HepG2 (cell line): ENCODE results near the gene WIPF2. TPM values are rescaled to one million over a fixed set of nuclear protein-coding genes. Genes with fewer than 3 reads are reported as not detected.

Experiments used
- BRF2 ChIP-seq: sonication (generic); formaldehyde crosslinking; IDR thresholded peaks from 2 replicates; pipeline ENCODE4 v1.8.1; 2022; ENCODE audit warnings: mild to moderate bottlenecking, missing genetic modification reagents
- FIP1L1 ChIP-seq: fragments of 200-400 bp; formaldehyde crosslinking; IDR thresholded peaks from 2 replicates; pipeline ENCODE4 v1.6.1; 2018; ENCODE audit warnings: low read depth, mild to moderate bottlenecking, low read length, moderate library complexity, borderline replicate concordance; ENCODE audit not compliant: insufficient read depth
- KIAA2018 ChIP-seq: sonication (generic); formaldehyde crosslinking; IDR thresholded peaks from 2 replicates; pipeline ENCODE4 v1.5.0; 2020; ENCODE audit warnings: mild to moderate bottlenecking, missing genetic modification reagents, borderline replicate concordance
- ZNF451 ChIP-seq: sonication (generic); formaldehyde crosslinking; IDR thresholded peaks from 2 replicates; pipeline ENCODE4 v1.5.0; 2020; ENCODE audit warnings: mild to moderate bottlenecking, missing genetic modification reagents
- ZNF468 ChIP-seq: sonication (generic); formaldehyde crosslinking; IDR thresholded peaks from 2 replicates; pipeline ENCODE4 v1.8.0; 2022; ENCODE audit warnings: mild to moderate bottlenecking, moderate library complexity, missing genetic modification reagents
- ZNF766 ChIP-seq: sonication (generic); formaldehyde crosslinking; IDR thresholded peaks from 2 replicates; pipeline ENCODE4 v1.5.0; 2020; ENCODE audit warnings: missing genetic modification reagents, borderline replicate concordance
- polyA plus RNA-seq, 8 experiments: library from polyadenylated mRNA; depleted of rRNA in 3 of 8; stranded (reverse) in 7 of 8; unstranded in 1 of 8; fragments of >200 nt; fragmentation: Illumina TruSeq in 4 of 8; extraction: Trizol in 4 of 8; gene quantifications; 2 replicates each; pipeline versions ENCODE4 v1.2.1 to v1.2.3, GENCODE V29; 2011 to 2016; ENCODE audit warnings: low read depth in 4 of 8, missing spikeins in 1 of 8, mixed read lengths in 1 of 8; ENCODE audit not compliant: insufficient read depth in 1 of 8
- total RNA-seq, 5 experiments: library from RNA; depleted of rRNA; stranded (reverse); fragments of >200 nt; fragmentation: Illumina TruSeq; extraction: Trizol; gene quantifications; 2 replicates each; pipeline ENCODE4 v1.2.3, GENCODE V29; 2016; ENCODE audit warnings: low read depth in 1 of 5
- TF ChIP-seq, protein P1 (sequence below): IDR thresholded peaks from 2 replicates; pipeline ENCODE4 v1.4.0; 2020; ENCODE audit warnings: mild to moderate bottlenecking, missing genetic modification reagents
- TF ChIP-seq, protein P2 (sequence below): sonication (generic); formaldehyde crosslinking; IDR thresholded peaks from 2 replicates; pipeline ENCODE4 v1.4.0; 2020; ENCODE audit warnings: missing genetic modification reagents, borderline replicate concordance
- TF ChIP-seq, protein P3 (sequence below): sonication (generic); formaldehyde crosslinking; IDR thresholded peaks from 2 replicates; pipeline ENCODE4 v1.5.0; 2020; ENCODE audit warnings: missing genetic modification reagents

Gene WIPF2
- total and polyA plus RNA-seq, 2 of the 13 experiments (the other 11 are each of a cell fraction or from before 2014, with no cell fraction given), result 7.2 to 10.8 TPM

GRCh38 chr17:40317880-40318829, 99.1 kb downstream of the WIPF2 start (continued):
- TF ChIP-seq KIAA2018, result no peak
- no peak for TF ChIP-seq BRF2
- TF ChIP-seq ZNF468, result 0 out of 2 replicates have a peak, but pooled peaks have one; percentile 50
- TF ChIP-seq ZNF451 (CRISPR knock-in tag), result 0 out of 2 replicates have a peak, but pooled peaks have one; percentile 35
- TF ChIP-seq ZNF766, result 0 out of 2 replicates have a peak, but pooled peaks have one; percentile 65
- TF ChIP-seq, protein P1, sequence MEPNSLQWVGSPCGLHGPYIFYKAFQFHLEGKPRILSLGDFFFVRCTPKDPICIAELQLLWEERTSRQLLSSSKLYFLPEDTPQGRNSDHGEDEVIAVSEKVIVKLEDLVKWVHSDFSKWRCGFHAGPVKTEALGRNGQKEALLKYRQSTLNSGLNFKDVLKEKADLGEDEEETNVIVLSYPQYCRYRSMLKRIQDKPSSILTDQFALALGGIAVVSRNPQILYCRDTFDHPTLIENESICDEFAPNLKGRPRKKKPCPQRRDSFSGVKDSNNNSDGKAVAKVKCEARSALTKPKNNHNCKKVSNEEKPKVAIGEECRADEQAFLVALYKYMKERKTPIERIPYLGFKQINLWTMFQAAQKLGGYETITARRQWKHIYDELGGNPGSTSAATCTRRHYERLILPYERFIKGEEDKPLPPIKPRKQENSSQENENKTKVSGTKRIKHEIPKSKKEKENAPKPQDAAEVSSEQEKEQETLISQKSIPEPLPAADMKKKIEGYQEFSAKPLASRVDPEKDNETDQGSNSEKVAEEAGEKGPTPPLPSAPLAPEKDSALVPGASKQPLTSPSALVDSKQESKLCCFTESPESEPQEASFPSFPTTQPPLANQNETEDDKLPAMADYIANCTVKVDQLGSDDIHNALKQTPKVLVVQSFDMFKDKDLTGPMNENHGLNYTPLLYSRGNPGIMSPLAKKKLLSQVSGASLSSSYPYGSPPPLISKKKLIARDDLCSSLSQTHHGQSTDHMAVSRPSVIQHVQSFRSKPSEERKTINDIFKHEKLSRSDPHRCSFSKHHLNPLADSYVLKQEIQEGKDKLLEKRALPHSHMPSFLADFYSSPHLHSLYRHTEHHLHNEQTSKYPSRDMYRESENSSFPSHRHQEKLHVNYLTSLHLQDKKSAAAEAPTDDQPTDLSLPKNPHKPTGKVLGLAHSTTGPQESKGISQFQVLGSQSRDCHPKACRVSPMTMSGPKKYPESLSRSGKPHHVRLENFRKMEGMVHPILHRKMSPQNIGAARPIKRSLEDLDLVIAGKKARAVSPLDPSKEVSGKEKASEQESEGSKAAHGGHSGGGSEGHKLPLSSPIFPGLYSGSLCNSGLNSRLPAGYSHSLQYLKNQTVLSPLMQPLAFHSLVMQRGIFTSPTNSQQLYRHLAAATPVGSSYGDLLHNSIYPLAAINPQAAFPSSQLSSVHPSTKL (CRISPR knock-in tag), result peak; percentile 69; the same call in 1 of the 2 replicates
- TF ChIP-seq, protein P2, sequence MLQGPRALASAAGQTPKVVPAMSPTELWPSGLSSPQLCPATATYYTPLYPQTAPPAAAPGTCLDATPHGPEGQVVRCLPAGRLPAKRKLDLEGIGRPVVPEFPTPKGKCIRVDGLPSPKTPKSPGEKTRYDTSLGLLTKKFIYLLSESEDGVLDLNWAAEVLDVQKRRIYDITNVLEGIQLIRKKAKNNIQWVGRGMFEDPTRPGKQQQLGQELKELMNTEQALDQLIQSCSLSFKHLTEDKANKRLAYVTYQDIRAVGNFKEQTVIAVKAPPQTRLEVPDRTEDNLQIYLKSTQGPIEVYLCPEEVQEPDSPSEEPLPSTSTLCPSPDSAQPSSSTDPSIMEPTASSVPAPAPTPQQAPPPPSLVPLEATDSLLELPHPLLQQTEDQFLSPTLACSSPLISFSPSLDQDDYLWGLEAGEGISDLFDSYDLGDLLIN (CRISPR knock-in tag), result 0 out of 2 replicates have a peak, but pooled peaks have one; percentile 9
- no peak for TF ChIP-seq FIP1L1
- TF ChIP-seq, protein P3, sequence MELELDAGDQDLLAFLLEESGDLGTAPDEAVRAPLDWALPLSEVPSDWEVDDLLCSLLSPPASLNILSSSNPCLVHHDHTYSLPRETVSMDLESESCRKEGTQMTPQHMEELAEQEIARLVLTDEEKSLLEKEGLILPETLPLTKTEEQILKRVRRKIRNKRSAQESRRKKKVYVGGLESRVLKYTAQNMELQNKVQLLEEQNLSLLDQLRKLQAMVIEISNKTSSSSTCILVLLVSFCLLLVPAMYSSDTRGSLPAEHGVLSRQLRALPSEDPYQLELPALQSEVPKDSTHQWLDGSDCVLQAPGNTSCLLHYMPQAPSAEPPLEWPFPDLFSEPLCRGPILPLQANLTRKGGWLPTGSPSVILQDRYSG (CRISPR knock-in tag), result no peak
